OCI-LY3 (cell line): ENCODE results near the gene FRMD4A.

Experiments
- EZH2phosphoT487 ChIP-seq: fragments of 200-600 bp; shearing (Covaris generic); IDR thresholded peaks from 2 replicates; pipeline ENCODE4 v1.6.1; 2018; ENCODE audit warnings: antibody characterized with exemption, mixed run types, low read depth
- TF ChIP-seq, protein P1 (sequence below): fragments of 200-600, 300-600 bp; sonication (generic); IDR thresholded peaks from 2 replicates; pipeline ENCODE4 v1.5.1; 2014; ENCODE audit warnings: antibody characterized with exemption, low read length, low read depth

DNA sequence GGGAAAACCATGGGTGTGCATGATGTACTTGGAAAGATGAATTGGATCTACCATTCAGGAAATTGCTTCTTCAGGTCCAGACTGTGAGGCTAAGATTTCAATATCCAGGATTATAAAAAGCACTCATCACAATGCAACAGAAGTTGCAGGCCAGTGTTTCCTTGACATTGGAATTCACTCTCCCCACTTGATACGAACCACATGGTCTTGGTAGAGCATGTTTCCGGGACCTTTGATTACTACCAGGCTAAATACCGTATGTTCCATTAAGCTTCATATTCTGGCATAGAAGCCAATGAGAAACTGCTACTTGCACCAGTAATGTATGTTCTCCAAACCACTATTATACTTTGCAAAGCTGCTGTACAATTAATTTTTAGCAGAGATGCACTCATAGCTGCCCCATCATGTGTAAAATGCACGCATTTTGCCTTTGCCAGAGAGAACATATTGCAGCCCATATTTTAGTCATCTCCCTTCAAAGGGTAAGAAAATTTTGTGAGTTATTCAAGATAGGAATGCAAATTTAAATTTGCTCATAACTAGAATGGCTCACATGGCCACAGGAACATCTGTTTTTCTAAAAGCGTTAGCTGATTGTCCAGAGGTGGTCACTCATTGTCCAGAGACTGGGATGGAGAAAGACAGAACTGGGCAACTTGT, 8.1 kb downstream of the FRMD4A start:
- no peak for TF ChIP-seq EZH2phosphoT487
- TF ChIP-seq, protein P1, sequence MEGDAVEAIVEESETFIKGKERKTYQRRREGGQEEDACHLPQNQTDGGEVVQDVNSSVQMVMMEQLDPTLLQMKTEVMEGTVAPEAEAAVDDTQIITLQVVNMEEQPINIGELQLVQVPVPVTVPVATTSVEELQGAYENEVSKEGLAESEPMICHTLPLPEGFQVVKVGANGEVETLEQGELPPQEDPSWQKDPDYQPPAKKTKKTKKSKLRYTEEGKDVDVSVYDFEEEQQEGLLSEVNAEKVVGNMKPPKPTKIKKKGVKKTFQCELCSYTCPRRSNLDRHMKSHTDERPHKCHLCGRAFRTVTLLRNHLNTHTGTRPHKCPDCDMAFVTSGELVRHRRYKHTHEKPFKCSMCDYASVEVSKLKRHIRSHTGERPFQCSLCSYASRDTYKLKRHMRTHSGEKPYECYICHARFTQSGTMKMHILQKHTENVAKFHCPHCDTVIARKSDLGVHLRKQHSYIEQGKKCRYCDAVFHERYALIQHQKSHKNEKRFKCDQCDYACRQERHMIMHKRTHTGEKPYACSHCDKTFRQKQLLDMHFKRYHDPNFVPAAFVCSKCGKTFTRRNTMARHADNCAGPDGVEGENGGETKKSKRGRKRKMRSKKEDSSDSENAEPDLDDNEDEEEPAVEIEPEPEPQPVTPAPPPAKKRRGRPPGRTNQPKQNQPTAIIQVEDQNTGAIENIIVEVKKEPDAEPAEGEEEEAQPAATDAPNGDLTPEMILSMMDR = no peak
